GM23338 (cell line): ENCODE results near the gene UBL3. TPM values are rescaled to one million over a fixed set of nuclear protein-coding genes. Genes with fewer than 3 reads are reported as not detected.

Experiments used
- ATAC-seq: fragments of 200-7000 bp; cut with Tn5 transposase; 3 replicates; pipeline ENCODE4 v1.9.1; 2020
- DNase-seq: peaks from one replicate; pipeline ENCODE4 v3.0.0-alpha.2; 2015; ENCODE audit warnings: low spot score
- H2AFZ ChIP-seq: fragments of 200-600 bp; sonication (generic); 2 replicates; pipeline ENCODE4 v1.8.0; 2016; ENCODE audit warnings: antibody characterized with exemption, mild to moderate bottlenecking, moderate library complexity
- H3F3A ChIP-seq: fragments of 200-600 bp; sonication (generic); replicated peaks from 2 replicates; pipeline ENCODE4 v1.8.0; 2017; ENCODE audit warnings: antibody characterized with exemption, mixed run types, low read depth
- H3K27ac ChIP-seq: fragments of 200-600 bp; sonication (generic); 2 replicates; pipeline ENCODE4 v1.6.1; 2016; ENCODE audit warnings: low read depth
- H3K27me3 ChIP-seq: fragments of 200-600 bp; sonication (generic); 2 replicates; pipeline ENCODE4 v1.8.0; 2016; ENCODE audit warnings: mild to moderate bottlenecking, mixed run types, moderate library complexity; ENCODE audit not compliant: insufficient read depth
- H3K36me3 ChIP-seq: fragments of 200-600 bp; sonication (generic); 2 replicates; pipeline ENCODE4 v1.8.0; 2016; ENCODE audit warnings: mild to moderate bottlenecking; ENCODE audit not compliant: insufficient read depth
- H3K4me1 ChIP-seq: fragments of 200-600 bp; sonication (generic); 2 replicates; pipeline ENCODE4 v1.8.0; 2016; ENCODE audit warnings: mild to moderate bottlenecking, moderate library complexity; ENCODE audit not compliant: insufficient read depth
- H3K4me2 ChIP-seq: fragments of 200-600 bp; sonication (generic); 2 replicates; pipeline ENCODE4 v1.7.1; 2017; ENCODE audit warnings: mixed run types
- H3K4me3 ChIP-seq: fragments of 200-600 bp; sonication (generic); 2 replicates; pipeline ENCODE4 v1.6.1; 2016; ENCODE audit warnings: mixed run types
- H3K79me2 ChIP-seq: fragments of 200-600 bp; sonication (generic); replicated peaks from 2 replicates; pipeline ENCODE4 v1.8.0; 2017; ENCODE audit warnings: mild to moderate bottlenecking; ENCODE audit not compliant: insufficient read depth
- H3K9me2 ChIP-seq: fragments of 200-600 bp; sonication (generic); 2 replicates; pipeline ENCODE4 v1.8.0; 2017; ENCODE audit not compliant: insufficient read depth
- H4K20me1 ChIP-seq: fragments of 200-600 bp; sonication (generic); replicated peaks from 2 replicates; pipeline ENCODE4 v1.8.0; 2017; ENCODE audit warnings: mild to moderate bottlenecking; ENCODE audit not compliant: insufficient read depth
- H3K27ac Mint-ChIP-seq: 2 replicates; pipeline ENCODE4 v1.8.0; 2020; ENCODE audit warnings: inconsistent platforms, mild to moderate bottlenecking, moderate library complexity, mixed read lengths
- H3K27me3 Mint-ChIP-seq: 3 replicates; pipeline ENCODE4 v1.8.0; 2022; ENCODE audit warnings: low read depth, mild to moderate bottlenecking, moderate library complexity, mixed read lengths, inconsistent platforms; ENCODE audit not compliant: insufficient read depth, poor library complexity
- H3K36me3 Mint-ChIP-seq: 3 replicates; pipeline ENCODE4 v1.8.0; 2021; ENCODE audit warnings: low read depth, mild to moderate bottlenecking, inconsistent platforms, moderate library complexity, mixed read lengths
- H3K4me1 Mint-ChIP-seq: 3 replicates; pipeline ENCODE4 v1.8.0; 2020; ENCODE audit warnings: mild to moderate bottlenecking, inconsistent platforms, mixed read lengths
- H3K4me3 Mint-ChIP-seq: 3 replicates; pipeline ENCODE4 v1.8.0; 2021; ENCODE audit warnings: moderate library complexity, mild to moderate bottlenecking, inconsistent platforms, mixed read lengths
- H3K9me3 Mint-ChIP-seq: 3 replicates; pipeline ENCODE4 v1.8.0; 2020; ENCODE audit warnings: moderate library complexity, mild to moderate bottlenecking, inconsistent platforms, mixed read lengths
- CREB1 ChIP-seq: fragments of 250-450 bp; sonication (Bioruptor Pico); IDR thresholded peaks from 2 replicates; pipeline ENCODE4 v1.5.0; 2020; ENCODE audit warnings: low read depth, mild to moderate bottlenecking, moderate library complexity
- EZH2 ChIP-seq: fragments of 200-600 bp; sonication (generic); IDR thresholded peaks from one replicate; pipeline ENCODE4 v1.8.0; 2017; ENCODE audit warnings: antibody characterized with exemption, mild to moderate bottlenecking, low read depth; ENCODE audit not compliant: unreplicated experiment
- NANOG ChIP-seq: IDR thresholded peaks from 2 replicates; pipeline ENCODE4 v1.6.1; 2016; ENCODE audit warnings: antibody characterized with exemption, borderline replicate concordance
- POLR2AphosphoS5 ChIP-seq: IDR thresholded peaks from 2 replicates; pipeline ENCODE4 v1.6.1; 2016; ENCODE audit warnings: antibody characterized with exemption, low read depth
- STAT1 ChIP-seq: IDR thresholded peaks from one replicate; pipeline ENCODE4 v1.6.1; 2016; ENCODE audit warnings: antibody characterized with exemption; ENCODE audit not compliant: unreplicated experiment
- ZNF114 ChIP-seq: fragments of 250-450 bp; sonication (Bioruptor Pico); IDR thresholded peaks from 2 replicates; pipeline ENCODE4 v1.5.0; 2020; ENCODE audit warnings: mild to moderate bottlenecking, moderate library complexity
- polyA plus RNA-seq: library from polyadenylated mRNA; unstranded; fragments of >200 nt; fragmentation: Nextera tagmentation; extraction: Ambion mirVana; gene quantifications from 2 replicates; pipeline ENCODE4 v1.2.1, GENCODE V29; 2016
- total RNA-seq: library from RNA; depleted of rRNA; stranded (reverse); fragments of >200 nt; shearing (Covaris generic); gene quantifications from 2 replicates; pipeline ENCODE4 v1.2.3, GENCODE V29; 2014
- TF ChIP-seq, protein P1 (sequence below): IDR thresholded peaks from one replicate; pipeline ENCODE4 v1.6.1; 2018; ENCODE audit warnings: antibody characterized with exemption; ENCODE audit not compliant: unreplicated experiment
- TF ChIP-seq, protein P2 (sequence below), 2 experiments: fragments of 200-600 bp in 1 of 2; sonication (generic) in 1 of 2; conservative IDR thresholded peaks; 2 replicates each; pipeline versions ENCODE4 v1.5.1 to v1.6.1; 2016 to 2017; ENCODE audit warnings: antibody characterized with exemption in 2 of 2, low read depth in 2 of 2, mild to moderate bottlenecking in 2 of 2, moderate library complexity in 1 of 2

The UBL3 gene
- total and polyA plus RNA-seq, 2 experiments from 2014 or later = 9.7 to 21.1 TPM

DNA sequence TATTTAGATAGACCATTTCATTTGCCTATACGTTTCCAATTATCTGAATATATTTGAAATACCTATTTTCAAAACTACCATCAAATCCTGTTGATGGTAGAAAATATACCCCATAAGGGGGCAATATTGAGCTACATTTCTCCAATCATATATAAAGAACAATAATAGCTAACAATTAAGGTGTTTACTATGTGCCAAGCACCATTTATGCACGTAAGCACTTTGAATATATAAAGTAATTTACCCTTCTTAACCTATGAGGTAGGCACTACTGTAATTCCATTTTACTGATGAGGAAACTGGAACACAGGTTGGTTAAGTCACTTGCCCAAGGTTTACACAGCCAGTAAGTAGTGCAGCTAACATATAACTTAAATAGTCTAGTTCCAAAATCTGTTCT is 79.2 kb downstream of the UBL3 start:
- H3K4me2 ChIP-seq = no peak overlapping the region
- H3F3A ChIP-seq = no peaks in the 10 kb centered on the region
- Mint-ChIP-seq H3K4me1 (peaks cover 26% of the 10 kb centered on the region), H3K9me3 (no peaks in the 10 kb centered on the region), H3K27ac (no peak overlapping the region), H3K27me3 (no peaks in the 10 kb centered on the region), H3K36me3 (peaks cover 8% of the 10 kb centered on the region; the same call in 1 of the 3 replicates), H3K4me3 (no peak overlapping the region)
- H3K36me3 ChIP-seq = no peaks in the 10 kb centered on the region
- no peaks in the 10 kb centered on the region for H3K79me2 ChIP-seq
- no peak overlapping the region for H2AFZ ChIP-seq
- no peaks in the 10 kb centered on the region for H3K9me2 ChIP-seq
- no peaks in the 10 kb centered on the region for H4K20me1 ChIP-seq
- H3K4me3 ChIP-seq = no peak overlapping the region
- DNase-seq = peak; percentile 52
- no peak overlapping the region for H3K27ac ChIP-seq
- peaks cover 8% of the 10 kb centered on the region; the same call in 1 of the 2 replicates for H3K4me1 ChIP-seq
- TF ChIP-seq, protein P1, sequence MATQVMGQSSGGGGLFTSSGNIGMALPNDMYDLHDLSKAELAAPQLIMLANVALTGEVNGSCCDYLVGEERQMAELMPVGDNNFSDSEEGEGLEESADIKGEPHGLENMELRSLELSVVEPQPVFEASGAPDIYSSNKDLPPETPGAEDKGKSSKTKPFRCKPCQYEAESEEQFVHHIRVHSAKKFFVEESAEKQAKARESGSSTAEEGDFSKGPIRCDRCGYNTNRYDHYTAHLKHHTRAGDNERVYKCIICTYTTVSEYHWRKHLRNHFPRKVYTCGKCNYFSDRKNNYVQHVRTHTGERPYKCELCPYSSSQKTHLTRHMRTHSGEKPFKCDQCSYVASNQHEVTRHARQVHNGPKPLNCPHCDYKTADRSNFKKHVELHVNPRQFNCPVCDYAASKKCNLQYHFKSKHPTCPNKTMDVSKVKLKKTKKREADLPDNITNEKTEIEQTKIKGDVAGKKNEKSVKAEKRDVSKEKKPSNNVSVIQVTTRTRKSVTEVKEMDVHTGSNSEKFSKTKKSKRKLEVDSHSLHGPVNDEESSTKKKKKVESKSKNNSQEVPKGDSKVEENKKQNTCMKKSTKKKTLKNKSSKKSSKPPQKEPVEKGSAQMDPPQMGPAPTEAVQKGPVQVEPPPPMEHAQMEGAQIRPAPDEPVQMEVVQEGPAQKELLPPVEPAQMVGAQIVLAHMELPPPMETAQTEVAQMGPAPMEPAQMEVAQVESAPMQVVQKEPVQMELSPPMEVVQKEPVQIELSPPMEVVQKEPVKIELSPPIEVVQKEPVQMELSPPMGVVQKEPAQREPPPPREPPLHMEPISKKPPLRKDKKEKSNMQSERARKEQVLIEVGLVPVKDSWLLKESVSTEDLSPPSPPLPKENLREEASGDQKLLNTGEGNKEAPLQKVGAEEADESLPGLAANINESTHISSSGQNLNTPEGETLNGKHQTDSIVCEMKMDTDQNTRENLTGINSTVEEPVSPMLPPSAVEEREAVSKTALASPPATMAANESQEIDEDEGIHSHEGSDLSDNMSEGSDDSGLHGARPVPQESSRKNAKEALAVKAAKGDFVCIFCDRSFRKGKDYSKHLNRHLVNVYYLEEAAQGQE = no peak
- TF ChIP-seq NANOG (no peak), CREB1 (CRISPR knock-in tag) (no peak), EZH2 (no peak)
- TF ChIP-seq, protein P2, sequence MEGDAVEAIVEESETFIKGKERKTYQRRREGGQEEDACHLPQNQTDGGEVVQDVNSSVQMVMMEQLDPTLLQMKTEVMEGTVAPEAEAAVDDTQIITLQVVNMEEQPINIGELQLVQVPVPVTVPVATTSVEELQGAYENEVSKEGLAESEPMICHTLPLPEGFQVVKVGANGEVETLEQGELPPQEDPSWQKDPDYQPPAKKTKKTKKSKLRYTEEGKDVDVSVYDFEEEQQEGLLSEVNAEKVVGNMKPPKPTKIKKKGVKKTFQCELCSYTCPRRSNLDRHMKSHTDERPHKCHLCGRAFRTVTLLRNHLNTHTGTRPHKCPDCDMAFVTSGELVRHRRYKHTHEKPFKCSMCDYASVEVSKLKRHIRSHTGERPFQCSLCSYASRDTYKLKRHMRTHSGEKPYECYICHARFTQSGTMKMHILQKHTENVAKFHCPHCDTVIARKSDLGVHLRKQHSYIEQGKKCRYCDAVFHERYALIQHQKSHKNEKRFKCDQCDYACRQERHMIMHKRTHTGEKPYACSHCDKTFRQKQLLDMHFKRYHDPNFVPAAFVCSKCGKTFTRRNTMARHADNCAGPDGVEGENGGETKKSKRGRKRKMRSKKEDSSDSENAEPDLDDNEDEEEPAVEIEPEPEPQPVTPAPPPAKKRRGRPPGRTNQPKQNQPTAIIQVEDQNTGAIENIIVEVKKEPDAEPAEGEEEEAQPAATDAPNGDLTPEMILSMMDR (conservative IDR thresholded peaks at IDR 0.05; ENCODE audit: low read depth in 2 of 2) = peak in 1 of 2 experiments; percentile 74; a peak in 3 of 4 replicates
- no peak for ATAC-seq
- H3K27me3 ChIP-seq = no peaks in the 10 kb centered on the region

DNA sequence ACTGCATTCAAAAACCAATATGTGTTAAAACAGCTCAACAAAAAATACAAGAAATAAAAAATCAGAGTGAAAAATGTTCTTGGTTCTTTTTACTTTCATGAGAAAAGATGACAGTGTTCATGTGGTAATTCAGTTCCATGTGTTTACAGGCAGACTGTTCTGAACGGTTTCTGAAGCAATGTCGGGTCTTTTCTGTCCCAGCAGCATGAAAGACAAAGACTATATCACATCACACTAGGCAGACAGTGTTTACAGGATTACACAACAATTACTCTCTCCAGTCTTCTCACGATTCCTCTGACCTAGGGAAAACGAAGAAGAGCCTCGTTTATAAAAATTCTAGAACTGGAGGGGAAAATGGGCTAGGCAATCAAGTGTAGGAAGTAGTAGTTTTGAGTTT is 83.4 kb downstream of the UBL3 start:
- H3K4me1 ChIP-seq = peaks cover 8% of the 10 kb centered on the region; the same call in 1 of the 2 replicates
- no peak overlapping the region for H3K4me3 ChIP-seq
- H4K20me1 ChIP-seq = no peaks in the 10 kb centered on the region
- H3K27ac Mint-ChIP-seq = peak overlapping the region; percentile 5; the same call in 1 of the 2 replicates
- H3K36me3 ChIP-seq = no peaks in the 10 kb centered on the region
- H3K4me1 Mint-ChIP-seq = peaks cover 22% of the 10 kb centered on the region; the same call in 2 of the 3 replicates
- no peaks in the 10 kb centered on the region for H3K27me3 ChIP-seq
- H3K9me3 Mint-ChIP-seq = no peaks in the 10 kb centered on the region
- H3F3A ChIP-seq = no peaks in the 10 kb centered on the region
- no peaks in the 10 kb centered on the region for H3K9me2 ChIP-seq
- H3K27ac ChIP-seq = no peak overlapping the region
- H3K79me2 ChIP-seq = no peaks in the 10 kb centered on the region
- no peak overlapping the region for H3K4me3 Mint-ChIP-seq
- H3K27me3 Mint-ChIP-seq = no peaks in the 10 kb centered on the region
- ATAC-seq = no peak
- peaks cover 4% of the 10 kb centered on the region; the same call in 1 of the 3 replicates for H3K36me3 Mint-ChIP-seq
- H2AFZ ChIP-seq = no peak overlapping the region
- DNase-seq = no peak
- no peak overlapping the region for H3K4me2 ChIP-seq
- TF ChIP-seq EZH2 (no peak), ZNF114 (no peak), POLR2AphosphoS5 (no peak), STAT1 (no peak), NANOG (no peak)
- TF ChIP-seq, protein P1 = no peak
